Measurements from ENCODE around the gene NPC1.

GRCh38 chr18:23548719-23549118, 37.6 kb downstream of the NPC1 start:
- TF ChIP-seq CTCF (conservative IDR thresholded peaks at IDR 0.05) (no peak), EZH2 (IDR thresholded peaks at IDR 0.05; ENCODE audit: low read depth) (no peak)

All from PC-9 (cell line).